IgD-negative memory B cell (primary cell): Measurements from ENCODE around the gene TSPEAR. TPM values are rescaled to one million over a fixed set of nuclear protein-coding genes. Genes with fewer than 3 reads are reported as not detected.
"Not testable (repeated sequence)": the region's sequence is repeated elsewhere in the genome, so short reads cannot be mapped to it uniquely, and the experiment has no call there.

Experiments
- H3K27ac Mint-ChIP-seq, 3 donors: one replicate each; pipeline ENCODE4 v1.8.0; 2020 to 2022; ENCODE audit warnings: mild to moderate bottlenecking in 3 of 3, mixed read lengths in 3 of 3, moderate library complexity in 1 of 3
- H3K27me3 Mint-ChIP-seq: one replicate; pipeline ENCODE4 v1.8.0; 2021; ENCODE audit warnings: mixed read lengths
- H3K36me3 Mint-ChIP-seq: one replicate; pipeline ENCODE4 v1.8.0; 2020; ENCODE audit warnings: mild to moderate bottlenecking, mixed read lengths
- H3K4me1 Mint-ChIP-seq, 3 donors: one replicate each; pipeline ENCODE4 v1.8.0; 2020 to 2022; ENCODE audit warnings: mixed read lengths in 3 of 3, mild to moderate bottlenecking in 1 of 3
- H3K4me3 Mint-ChIP-seq, 4 donors: one replicate each; pipeline ENCODE4 v1.8.0; 2020 to 2022; ENCODE audit warnings: mild to moderate bottlenecking in 4 of 4, mixed read lengths in 4 of 4, moderate library complexity in 3 of 4
- H3K9me3 Mint-ChIP-seq, 3 donors: one replicate each; pipeline ENCODE4 v1.8.0; 2020 to 2021; ENCODE audit warnings: mixed read lengths in 3 of 3, mild to moderate bottlenecking in 1 of 3
- polyA plus RNA-seq: library from polyadenylated mRNA; unstranded; fragments of 300-500 nt; fragmentation: Illumina TruSeq; gene quantifications from one replicate; pipeline ENCODE4 v1.2.3, GENCODE V29; 2021

The TSPEAR gene
- polyA plus RNA-seq, 1 donor from 2014 or later: not detected

- Mint-ChIP-seq H3K27ac (no peak overlapping the region), H3K9me3 (peaks cover 5 to 15% (median 12%) of the 10 kb centered on the region in 3 donors), H3K4me1 (peaks cover 0 to 1% (median 0%) of the 10 kb centered on the region in 3 donors), H3K4me3 (no peak overlapping the region), H3K36me3 (no peaks in the 10 kb centered on the region), H3K27me3 (peaks cover 24% of the 10 kb centered on the region)
Measured at GRCh38 chr21:44603911-44604310, 107.5 kb downstream of the TSPEAR start.

GRCh38 chr21:44603109-44603875 is 108.1 kb downstream of the TSPEAR start:
- Mint-ChIP-seq H3K4me1 (peaks cover 0 to 1% (median 0%) of the 10 kb centered on the region in 3 donors), H3K27me3 (peaks cover 24% of the 10 kb centered on the region), H3K36me3 (peaks cover 2% of the 10 kb centered on the region), H3K9me3 (peaks cover 4 to 18% (median 13%) of the 10 kb centered on the region in 3 donors), H3K27ac (no peak overlapping the region), H3K4me3 (no peak overlapping the region)

GRCh38 chr21:44602463-44602850 is 108.9 kb downstream of the TSPEAR start:
- peaks cover 0 to 1% (median 0%) of the 10 kb centered on the region in 3 donors for H3K4me1 Mint-ChIP-seq
- H3K9me3 Mint-ChIP-seq: peaks cover 4 to 11% (median 11%) of the 10 kb centered on the region in 3 donors
- H3K27ac Mint-ChIP-seq: no peak overlapping the region
- peaks cover 2% of the 10 kb centered on the region for H3K36me3 Mint-ChIP-seq
- peaks cover 24% of the 10 kb centered on the region for H3K27me3 Mint-ChIP-seq
- no peak overlapping the region for H3K4me3 Mint-ChIP-seq

GRCh38 chr21:44601596-44602462 is 109.5 kb downstream of the TSPEAR start:
- Mint-ChIP-seq H3K4me1 (peaks cover 0 to 1% (median 0%) of the 10 kb centered on the region in 3 donors), H3K4me3 (no peak overlapping the region), H3K27me3 (peaks cover 23% of the 10 kb centered on the region), H3K27ac (no peak overlapping the region), H3K9me3 (peaks cover 4 to 11% (median 11%) of the 10 kb centered on the region in 3 donors), H3K36me3 (peaks cover 2% of the 10 kb centered on the region)

GRCh38 chr21:44601091-44601490 is 110.3 kb downstream of the TSPEAR start:
- H3K4me3 Mint-ChIP-seq, H3K4me1 Mint-ChIP-seq, H3K27ac Mint-ChIP-seq, H3K36me3 Mint-ChIP-seq: not testable (repeated sequence)
- Mint-ChIP-seq H3K27me3 (peaks cover 17% of the 10 kb centered on the region), H3K9me3 (peaks cover 0 to 11% (median 7%) of the 10 kb centered on the region in 3 donors)

- not testable (repeated sequence) for H3K4me1 Mint-ChIP-seq, H3K4me3 Mint-ChIP-seq, H3K27ac Mint-ChIP-seq, H3K36me3 Mint-ChIP-seq
- Mint-ChIP-seq H3K9me3 (peaks cover 0 to 11% (median 7%) of the 10 kb centered on the region in 3 donors), H3K27me3 (peaks cover 17% of the 10 kb centered on the region)
Measured at GRCh38 chr21:44600118-44600978, 111.0 kb downstream of the TSPEAR start, which contains the start of gene KRTAP10-7. Gene KRTAP10-7, plus strand, starts transcription at chr21:44600597. Its CDS starts 25 bp downstream, at chr21:44600622.

GRCh38 chr21:44599264-44600029 is 111.9 kb downstream of the TSPEAR start:
- H3K4me1 Mint-ChIP-seq: peaks cover 0 to 1% (median 0%) of the 10 kb centered on the region in 3 donors
- H3K27ac Mint-ChIP-seq: no peak overlapping the region
- H3K36me3 Mint-ChIP-seq: peaks cover 2% of the 10 kb centered on the region
- peaks cover 0 to 7% (median 4%) of the 10 kb centered on the region in 3 donors for H3K9me3 Mint-ChIP-seq
- peaks cover 15% of the 10 kb centered on the region for H3K27me3 Mint-ChIP-seq
- H3K4me3 Mint-ChIP-seq: no peak overlapping the region

GRCh38 chr21:44598061-44598460 is 113.3 kb downstream of the TSPEAR start:
- peaks cover 9% of the 10 kb centered on the region for H3K27me3 Mint-ChIP-seq
- no peak overlapping the region for H3K4me3 Mint-ChIP-seq
- H3K4me1 Mint-ChIP-seq: peaks cover 0 to 1% (median 0%) of the 10 kb centered on the region in 3 donors
- peaks cover 0 to 6% (median 2%) of the 10 kb centered on the region in 3 donors for H3K9me3 Mint-ChIP-seq
- H3K27ac Mint-ChIP-seq: no peak overlapping the region
- peaks cover 2% of the 10 kb centered on the region for H3K36me3 Mint-ChIP-seq

GRCh38 chr21:44596068-44596725 is 115.2 kb downstream of the TSPEAR start:
- no peaks in the 10 kb centered on the region for H3K4me1 Mint-ChIP-seq
- H3K27me3 Mint-ChIP-seq: peaks cover 3% of the 10 kb centered on the region
- H3K9me3 Mint-ChIP-seq: peaks cover 0 to 6% (median 2%) of the 10 kb centered on the region in 3 donors
- no peak overlapping the region for H3K27ac Mint-ChIP-seq
- H3K36me3 Mint-ChIP-seq: peaks cover 2% of the 10 kb centered on the region
- H3K4me3 Mint-ChIP-seq: no peak overlapping the region

GRCh38 chr21:44595524-44595923 is 115.8 kb downstream of the TSPEAR start:
- H3K9me3 Mint-ChIP-seq: peaks cover 0 to 6% (median 2%) of the 10 kb centered on the region in 3 donors
- H3K27me3 Mint-ChIP-seq: peaks cover 2% of the 10 kb centered on the region
- H3K27ac Mint-ChIP-seq: peak overlapping the region in 1 of 3 donors; percentile 10
- H3K36me3 Mint-ChIP-seq: peaks cover 2% of the 10 kb centered on the region
- no peak overlapping the region for H3K4me3 Mint-ChIP-seq
- no peaks in the 10 kb centered on the region for H3K4me1 Mint-ChIP-seq

- Mint-ChIP-seq H3K27ac (no peak overlapping the region), H3K4me3 (no peak overlapping the region)
Measured at GRCh38 chr21:44594406-44594916, 116.9 kb downstream of the TSPEAR start.

GRCh38 chr21:44593598-44594405 is 117.6 kb downstream of the TSPEAR start:
- Mint-ChIP-seq H3K4me3 (no peak overlapping the region), H3K27ac (no peak overlapping the region), H3K9me3 (peaks cover 0 to 5% (median 2%) of the 10 kb centered on the region in 3 donors), H3K36me3 (peaks cover 2% of the 10 kb centered on the region), H3K27me3 (peaks cover 10% of the 10 kb centered on the region), H3K4me1 (no peaks in the 10 kb centered on the region)

More at GRCh38 chr21:44594406-44594916, 116.9 kb downstream of the TSPEAR start:
- peaks cover 6% of the 10 kb centered on the region for H3K27me3 Mint-ChIP-seq
- peaks cover 0 to 6% (median 2%) of the 10 kb centered on the region in 3 donors for H3K9me3 Mint-ChIP-seq
- no peaks in the 10 kb centered on the region for H3K4me1 Mint-ChIP-seq
- H3K36me3 Mint-ChIP-seq: peaks cover 2% of the 10 kb centered on the region
